ENCODE results near the gene SNAPC2. TPM values are rescaled to one million over a fixed set of nuclear protein-coding genes. Genes with fewer than 3 reads are reported as not detected.
A peak's percentile ranks its signal among the peaks of the same experiment; 100 is the strongest.

Gene SNAPC2
- polyA plus RNA-seq, 1 donor (not counting 4 experiments of a cell fraction or from before 2014, with no cell fraction given) = 10.7 TPM

DNA sequence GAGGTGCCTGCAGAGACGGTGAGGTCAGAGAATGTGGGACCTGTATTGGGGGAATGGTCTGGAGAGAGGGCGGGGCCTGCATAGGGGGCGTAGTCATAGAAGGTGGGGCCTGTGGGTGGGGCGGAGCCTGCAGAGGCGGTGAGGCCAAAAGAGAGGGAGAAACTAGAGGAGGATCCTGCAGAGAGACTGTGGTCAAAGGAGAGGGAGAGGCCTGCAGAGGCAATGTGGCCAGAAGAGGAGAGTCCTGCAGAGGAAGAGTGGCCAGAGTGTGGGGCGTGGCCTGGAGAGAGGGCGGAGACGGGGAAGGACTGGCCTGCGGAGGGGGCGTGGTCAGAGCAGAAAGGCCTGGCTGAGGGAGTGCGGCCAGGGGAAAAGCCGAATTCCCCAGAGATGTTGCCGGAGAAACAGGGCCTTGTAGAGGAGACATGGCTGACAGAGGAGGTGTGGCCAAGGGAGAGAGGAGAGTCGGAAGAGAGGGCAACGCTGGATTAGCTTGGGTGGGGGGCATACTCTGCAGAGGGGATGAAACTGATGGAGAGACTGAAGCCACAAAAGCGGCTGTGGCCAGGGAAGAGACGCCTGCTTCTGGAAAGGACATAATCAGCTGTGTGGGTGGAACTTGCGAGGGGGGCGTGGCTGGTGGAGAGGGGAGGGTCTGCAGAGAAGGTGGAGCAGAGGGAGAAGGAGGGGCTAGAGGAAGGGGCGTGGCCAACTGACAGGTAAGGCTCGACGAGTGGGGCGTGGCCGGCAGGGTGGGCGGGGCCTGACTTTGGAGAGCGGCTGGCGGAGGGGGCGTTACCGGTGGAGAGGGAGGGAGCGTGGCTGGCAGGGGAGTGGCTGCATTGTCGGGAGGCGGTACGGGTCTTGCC is 48.5 kb upstream of the SNAPC2 start:
- Histone ChIP-seq H3K27me3 (ENCODE audit: control insufficient read depth, extremely low read depth, insufficient read depth, low read length) (peaks cover 38% of the 10 kb centered on the region), H4K20me1 (ENCODE audit: control insufficient read depth, extremely low read depth, insufficient read depth, low read length) (peaks cover 2% of the 10 kb centered on the region)
- peak; percentile 64 for FAIRE-seq

DNA sequence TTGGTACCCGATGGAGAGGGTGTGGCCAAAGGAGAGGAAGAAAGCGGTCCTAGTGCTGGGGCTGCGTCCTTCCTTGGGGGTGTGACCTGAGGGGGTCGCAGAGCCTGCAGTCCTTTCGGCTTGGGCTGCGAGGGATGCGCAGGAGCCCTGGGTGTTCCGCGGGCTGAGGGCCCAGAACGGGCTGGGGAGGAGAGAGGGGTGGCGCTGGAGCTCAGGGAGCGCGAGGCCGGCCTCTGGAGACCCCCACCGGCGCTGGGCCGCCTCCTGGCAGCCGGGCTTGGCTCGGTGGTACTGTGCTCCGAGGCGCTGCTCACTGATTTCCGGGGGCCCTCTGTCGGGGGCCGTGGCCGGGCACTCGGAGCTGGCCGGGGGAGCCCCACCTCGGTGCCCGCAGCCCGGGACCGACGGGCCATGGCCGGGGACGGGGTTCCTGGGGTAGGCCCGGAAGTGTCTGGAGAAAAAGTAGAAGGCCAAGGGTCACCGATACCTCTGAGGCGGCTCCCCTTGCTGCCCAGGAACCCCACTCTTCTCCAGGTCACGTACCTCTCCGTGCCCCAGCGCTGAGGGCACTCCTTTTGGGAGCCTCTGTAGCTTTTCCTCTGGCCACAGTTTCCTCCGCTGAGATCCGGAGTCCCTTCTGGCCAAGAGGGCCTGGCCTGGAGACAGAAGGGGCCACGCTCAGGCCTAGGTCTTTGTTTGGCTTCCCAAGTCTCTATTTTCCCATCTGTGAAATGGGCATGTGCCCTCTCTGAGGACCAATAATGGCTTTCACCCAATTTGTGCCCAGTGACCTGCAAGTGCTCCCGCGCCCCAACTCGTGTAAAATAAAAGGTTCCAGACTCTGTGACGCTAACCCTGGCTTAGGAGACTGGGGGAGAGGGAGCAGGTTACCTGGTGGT is 47.6 kb upstream of the SNAPC2 start:
- H3K27me3 ChIP-seq (ENCODE audit: control insufficient read depth, extremely low read depth, insufficient read depth, low read length) = peaks cover 38% of the 10 kb centered on the region
- no peak for TF ChIP-seq EZH2 (IDR thresholded peaks at IDR 0.05; ENCODE audit: low read length)
- TF ChIP-seq, protein P1, sequence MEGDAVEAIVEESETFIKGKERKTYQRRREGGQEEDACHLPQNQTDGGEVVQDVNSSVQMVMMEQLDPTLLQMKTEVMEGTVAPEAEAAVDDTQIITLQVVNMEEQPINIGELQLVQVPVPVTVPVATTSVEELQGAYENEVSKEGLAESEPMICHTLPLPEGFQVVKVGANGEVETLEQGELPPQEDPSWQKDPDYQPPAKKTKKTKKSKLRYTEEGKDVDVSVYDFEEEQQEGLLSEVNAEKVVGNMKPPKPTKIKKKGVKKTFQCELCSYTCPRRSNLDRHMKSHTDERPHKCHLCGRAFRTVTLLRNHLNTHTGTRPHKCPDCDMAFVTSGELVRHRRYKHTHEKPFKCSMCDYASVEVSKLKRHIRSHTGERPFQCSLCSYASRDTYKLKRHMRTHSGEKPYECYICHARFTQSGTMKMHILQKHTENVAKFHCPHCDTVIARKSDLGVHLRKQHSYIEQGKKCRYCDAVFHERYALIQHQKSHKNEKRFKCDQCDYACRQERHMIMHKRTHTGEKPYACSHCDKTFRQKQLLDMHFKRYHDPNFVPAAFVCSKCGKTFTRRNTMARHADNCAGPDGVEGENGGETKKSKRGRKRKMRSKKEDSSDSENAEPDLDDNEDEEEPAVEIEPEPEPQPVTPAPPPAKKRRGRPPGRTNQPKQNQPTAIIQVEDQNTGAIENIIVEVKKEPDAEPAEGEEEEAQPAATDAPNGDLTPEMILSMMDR (optimal IDR thresholded peaks at IDR 0.05 in 1 of 3, IDR thresholded peaks at IDR 0.05 in 1 of 3, conservative IDR thresholded peaks at IDR 0.05 in 1 of 3; ENCODE audit: extremely low read depth in 1 of 3, insufficient read depth in 2 of 3, low read length in 3 of 3) = no peak
- H3K9me1 ChIP-seq (ENCODE audit: control insufficient read depth, extremely low read depth, insufficient read depth, low read length) = no peaks in the 10 kb centered on the region
- FAIRE-seq (no peak), DNase-seq (ENCODE audit: low read depth, low spot score) (no peak)
- H3K9me3 ChIP-seq (ENCODE audit: control insufficient read depth, low read depth, low read length) = no peaks in the 10 kb centered on the region
- no peak overlapping the region for H3K4me3 ChIP-seq (ENCODE audit: control insufficient read depth in 2 of 3, extremely low read depth in 1 of 3, insufficient read depth in 2 of 3, low read depth in 1 of 3, low read length in 3 of 3)
- peaks cover 17% of the 10 kb centered on the region for H3K4me1 ChIP-seq (ENCODE audit: control insufficient read depth, extremely low read depth, insufficient read depth, low read length)
- dilution Hi-C loops (cut with MboI; ENCODE audit: extremely low pct_ligation_motif_present, low sequenced_read_pairs) = no loop called here
- H4K20me1 ChIP-seq (ENCODE audit: control insufficient read depth, extremely low read depth, insufficient read depth, low read length) = peaks cover 2% of the 10 kb centered on the region
- H2AFZ ChIP-seq (ENCODE audit: control insufficient read depth, low read length) = no peak overlapping the region
- H3K79me2 ChIP-seq (ENCODE audit: control insufficient read depth, insufficient read depth, low read length) = no peaks in the 10 kb centered on the region
- no peaks in the 10 kb centered on the region for H3K36me3 ChIP-seq (ENCODE audit: control insufficient read depth in 2 of 2, extremely low read depth in 1 of 2, insufficient read depth in 2 of 2, low read length in 2 of 2)
- H3K4me2 ChIP-seq (ENCODE audit: control insufficient read depth, extremely low read depth, insufficient read depth, low read depth, low read length) = peak overlapping the region; percentile 32
- no peak overlapping the region for H3K27ac ChIP-seq (ENCODE audit: control insufficient read depth, insufficient read depth, low read length)
- no peak overlapping the region for H3K9ac ChIP-seq (ENCODE audit: control insufficient read depth, extremely low read depth, insufficient read depth, low read length)

More for the DNA sequence above, 48.5 kb upstream of the SNAPC2 start:
- no peak for TF ChIP-seq EZH2 (IDR thresholded peaks at IDR 0.05; ENCODE audit: low read length)
- TF ChIP-seq, protein P1 (optimal IDR thresholded peaks at IDR 0.05 in 1 of 3, IDR thresholded peaks at IDR 0.05 in 1 of 3, conservative IDR thresholded peaks at IDR 0.05 in 1 of 3; ENCODE audit: extremely low read depth in 1 of 3, insufficient read depth in 2 of 3, low read length in 3 of 3) = no peak
- peak overlapping the region; percentile 73 for H3K27ac ChIP-seq (ENCODE audit: control insufficient read depth, insufficient read depth, low read length)
- H3K36me3 ChIP-seq (ENCODE audit: control insufficient read depth in 2 of 2, extremely low read depth in 1 of 2, insufficient read depth in 2 of 2, low read length in 2 of 2) = no peaks in the 10 kb centered on the region
- H2AFZ ChIP-seq (ENCODE audit: control insufficient read depth, low read length) = peak overlapping the region; percentile 90
- peak; percentile 93 for DNase-seq (ENCODE audit: low read depth, low spot score)
- peak overlapping the region; percentile 89 for H3K4me2 ChIP-seq (ENCODE audit: control insufficient read depth, extremely low read depth, insufficient read depth, low read depth, low read length)
- no peaks in the 10 kb centered on the region for H3K9me3 ChIP-seq (ENCODE audit: control insufficient read depth, low read depth, low read length)
- H3K4me1 ChIP-seq (ENCODE audit: control insufficient read depth, extremely low read depth, insufficient read depth, low read length) = peaks cover 18% of the 10 kb centered on the region
- no peaks in the 10 kb centered on the region for H3K9me1 ChIP-seq (ENCODE audit: control insufficient read depth, extremely low read depth, insufficient read depth, low read length)
- H3K79me2 ChIP-seq (ENCODE audit: control insufficient read depth, insufficient read depth, low read length) = no peaks in the 10 kb centered on the region
- H3K4me3 ChIP-seq (ENCODE audit: control insufficient read depth in 2 of 3, extremely low read depth in 1 of 3, insufficient read depth in 2 of 3, low read depth in 1 of 3, low read length in 3 of 3) = peak overlapping the region; percentile 19 to 62 (median 53)
- dilution Hi-C loops (cut with MboI; ENCODE audit: extremely low pct_ligation_motif_present, low sequenced_read_pairs) = no loop called here
- H3K9ac ChIP-seq (ENCODE audit: control insufficient read depth, extremely low read depth, insufficient read depth, low read length) = peak overlapping the region; percentile 43

Measured in keratinocyte (primary cell).